Astrocyte of the spinal cord (primary cell): Measurements from ENCODE around the gene NXPE3.
A peak's percentile ranks its signal among the peaks of the same experiment; 100 is the strongest.
"Not testable (repeated sequence)": the region's sequence is repeated elsewhere in the genome, so short reads cannot be mapped to it uniquely, and the experiment has no call there.

Experiments used
- DNase-seq: peaks from one replicate; pipeline ENCODE4 v3.0.0; 2011; ENCODE audit warnings: low read depth, low spot score
- H3K4me3 ChIP-seq: 2 replicates; pipeline ENCODE4 v1.5.1; 2011; ENCODE audit warnings: low read depth, mild to moderate bottlenecking, low read length, moderate library complexity
- CTCF ChIP-seq: IDR thresholded peaks from 2 replicates; pipeline ENCODE4 v1.5.1; 2012; ENCODE audit warnings: low read depth, mild to moderate bottlenecking, low read length, inconsistent platforms
- in situ Hi-C: cut with HindIII; loops from 2 replicates; pipeline ENCODE4 v1.10.0; 2017; ENCODE audit warnings: low sequenced_read_pairs

NXPE3 gene

GRCh38 chr3:101779047-101779821 is at the start of gene NXPE3:
TSS of gene NXPE3 (plus strand) at chr3:101779211. CDS start at chr3:101785597, 6,386 bp downstream.
- no peak for TF ChIP-seq CTCF
- in situ Hi-C loops = no loop called here
- peak; percentile 78 for DNase-seq
- H3K4me3 ChIP-seq = peak within 1 kb of the TSS; percentile 80

- no peak overlapping the region for H3K4me3 ChIP-seq
- no peak for TF ChIP-seq CTCF
- DNase-seq = no peak
- in situ Hi-C loops = no loop called here
These were observed 49.4 kb upstream of the NXPE3 start for GRCh38 chr3:101729586-101729985.

- in situ Hi-C loops = no loop called here
- no peak for DNase-seq
- no peak overlapping the region for H3K4me3 ChIP-seq
- TF ChIP-seq CTCF = no peak
These were observed 48.2 kb upstream of the NXPE3 start for GRCh38 chr3:101730839-101731238.

GRCh38 chr3:101732240-101732641 is 46.8 kb upstream of the NXPE3 start:
- no peak for DNase-seq
- no peak for TF ChIP-seq CTCF
- H3K4me3 ChIP-seq = no peak overlapping the region
- in situ Hi-C loops = no loop called here

- TF ChIP-seq CTCF = no peak
- H3K4me3 ChIP-seq = no peak overlapping the region
- DNase-seq = no peak
- in situ Hi-C loops = no loop called here
These were observed 43.2 kb upstream of the NXPE3 start for GRCh38 chr3:101735833-101736232.

GRCh38 chr3:101741914-101742313 is 37.1 kb upstream of the NXPE3 start:
- DNase-seq, H3K4me3 ChIP-seq, in situ Hi-C loops: not testable (repeated sequence)

- in situ Hi-C loops = no loop called here
- no peak for DNase-seq
- no peak for TF ChIP-seq CTCF
- H3K4me3 ChIP-seq = no peak overlapping the region
These were observed 34.2 kb upstream of the NXPE3 start for GRCh38 chr3:101744811-101745210.

GRCh38 chr3:101745934-101746333 is 33.1 kb upstream of the NXPE3 start:
- DNase-seq, H3K4me3 ChIP-seq, in situ Hi-C loops: not testable (repeated sequence)

GRCh38 chr3:101753386-101754113 is 25.5 kb upstream of the NXPE3 start:
- in situ Hi-C loops, H3K4me3 ChIP-seq, DNase-seq: not testable (repeated sequence)
